ENCODE measurements around the gene PTTG2. TPM values are rescaled to one million over a fixed set of nuclear protein-coding genes. Genes with fewer than 3 reads are reported as not detected.

The PTTG2 gene
- total RNA-seq, 1 donor from 2014 or later: 1.2 TPM

Other genes with a start within 250 kb of the PTTG2 start
- gene PGM2, start 133.7 kb upstream of the PTTG2 start, total RNA-seq: 28.7 TPM
- gene TBC1D1, start 69.3 kb upstream of the PTTG2 start, total RNA-seq: 56.5 TPM

Measured in lower lobe of right lung (tissue), 1 donor.